Measurements from ENCODE around the gene SFXN5. TPM values are rescaled to one million over a fixed set of nuclear protein-coding genes. Genes with fewer than 3 reads are reported as not detected.
"Not testable (repeated sequence)": the region's sequence is repeated elsewhere in the genome, so short reads cannot be mapped to it uniquely, and the experiment has no call there.

The SFXN5 gene
- polyA plus RNA-seq, 5 donors, result 13.7 to 17.6 (median 14.9) TPM

- no peak for DNase-seq
These were observed 8.1 kb upstream of the SFXN5 start for GRCh38 chr2:73079636-73080035.

DNA sequence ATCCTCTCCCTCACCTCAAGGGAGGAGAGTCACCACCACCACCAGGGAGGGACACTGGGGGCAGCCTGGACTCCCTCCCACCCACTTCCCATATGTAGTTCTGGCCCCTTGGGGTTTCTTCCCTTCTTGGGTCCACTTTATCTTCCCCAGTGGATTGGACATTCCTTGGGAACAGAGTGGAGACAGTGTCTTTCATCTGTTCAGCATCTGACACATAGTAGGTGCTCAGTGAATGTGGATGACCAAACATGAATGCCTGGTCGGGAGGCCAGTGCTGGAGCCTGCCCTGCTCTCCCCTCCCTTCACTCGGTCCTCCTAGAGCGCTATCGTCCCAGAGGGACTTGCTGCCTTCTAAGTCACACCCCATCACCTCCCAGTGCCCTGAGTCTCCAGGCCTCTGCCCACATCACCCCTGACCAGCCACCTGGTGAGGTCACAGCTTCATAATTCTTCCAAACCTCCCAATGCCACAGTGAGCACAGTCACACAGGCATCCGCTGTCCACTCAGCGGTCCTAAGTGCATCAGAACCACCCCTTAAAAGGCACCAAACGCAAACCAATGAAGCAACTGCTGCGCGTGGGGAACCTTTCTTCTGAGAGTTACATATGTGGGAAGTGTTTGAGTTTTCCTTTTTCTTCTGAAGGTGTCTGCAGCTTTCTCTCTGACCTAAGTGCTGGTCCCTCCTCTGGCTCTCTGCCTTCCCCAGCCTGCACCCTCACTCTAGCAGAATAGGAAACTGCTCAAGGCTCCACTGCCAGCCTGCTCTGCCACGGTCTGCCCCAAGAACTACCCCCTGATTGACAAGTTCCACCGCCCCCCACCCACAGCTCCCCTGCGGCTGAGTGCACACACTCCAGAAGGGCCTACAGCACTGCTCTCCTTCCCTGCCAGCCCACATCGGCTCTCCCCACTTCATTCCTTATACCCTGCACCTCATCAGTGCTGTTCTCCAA, 7.2 kb upstream of the SFXN5 start:
- no peak for DNase-seq

DNA sequence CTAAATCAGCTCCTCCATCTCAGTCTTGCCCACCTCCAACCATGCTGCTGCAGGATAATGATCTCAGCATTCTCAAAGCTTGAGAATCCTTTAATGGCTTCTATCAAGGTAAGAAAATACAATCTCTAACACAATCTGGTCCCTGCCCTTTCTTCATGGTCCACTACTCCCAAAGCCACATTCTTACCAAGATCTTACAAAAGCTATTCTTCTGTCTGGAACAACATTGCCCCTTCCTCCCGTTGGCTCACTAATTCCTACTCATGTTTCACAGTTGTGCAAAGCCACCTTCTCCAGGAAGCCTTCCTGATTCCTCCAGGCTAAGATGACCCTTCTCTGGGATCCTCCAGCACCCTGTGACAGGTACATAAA, 5.9 kb upstream of the SFXN5 start:
- DNase-seq, result no peak

DNA sequence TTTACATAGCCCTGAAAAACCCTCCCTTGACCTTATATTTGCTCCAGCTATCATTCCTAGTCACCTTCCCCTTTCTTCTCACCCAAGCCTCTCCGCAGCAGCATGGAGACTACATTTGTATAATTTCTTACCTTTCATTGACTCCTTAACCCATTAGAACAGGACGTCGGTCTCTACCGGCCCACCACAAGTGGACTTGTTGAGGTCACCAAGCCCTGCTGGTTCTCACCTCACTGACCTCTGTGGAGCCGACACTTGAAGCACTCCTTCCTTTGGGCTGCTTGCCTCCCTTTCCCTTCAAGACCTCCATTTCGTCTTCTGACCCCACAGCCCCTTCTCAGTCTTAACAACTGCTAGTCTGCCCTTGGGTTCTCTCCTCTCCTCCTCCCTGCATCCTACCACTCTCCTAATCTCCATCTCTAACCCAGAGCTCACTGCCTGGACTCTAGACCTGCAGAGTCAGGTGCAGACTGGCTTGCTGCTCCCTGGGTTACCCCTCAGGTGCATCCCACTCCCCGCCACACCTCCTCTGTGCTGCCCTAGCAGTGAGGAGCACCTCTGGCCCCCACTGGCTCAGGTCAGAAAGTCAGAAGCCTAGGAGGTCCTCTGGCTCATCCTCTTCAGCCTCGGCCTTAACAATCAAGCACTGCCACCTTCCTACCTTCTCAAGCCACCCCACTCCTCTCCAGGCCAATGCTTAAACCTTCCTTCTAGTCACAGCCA, 5.3 kb upstream of the SFXN5 start:
- DNase-seq, result no peak

- no peak for DNase-seq
These were observed 4.2 kb upstream of the SFXN5 start for GRCh38 chr2:73075477-73076373.

GRCh38 chr2:73074110-73075069, 2.9 kb upstream of the SFXN5 start:
- DNase-seq, result no peak

DNA sequence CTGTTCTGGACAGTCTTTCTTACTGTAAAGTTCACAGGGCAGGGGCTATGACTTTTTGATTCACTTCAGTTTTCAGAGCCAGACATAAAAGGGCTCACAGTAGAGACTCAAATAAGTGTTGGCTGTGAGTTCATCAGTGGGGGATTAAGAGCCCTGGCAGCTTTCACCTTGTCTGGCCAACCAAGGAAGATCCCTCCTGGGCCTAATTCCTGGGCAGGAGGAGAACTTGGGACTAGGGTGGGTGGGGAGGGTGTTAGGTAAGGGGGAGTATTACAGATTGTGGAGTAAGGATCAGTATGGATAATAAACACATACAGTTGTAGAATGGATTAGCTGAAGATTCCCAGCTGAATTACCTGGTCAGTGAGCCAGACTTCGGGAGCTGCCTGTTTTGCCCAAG, 904 bp upstream of the SFXN5 start:
- no peak for DNase-seq

- no peak for DNase-seq
These were observed 550 bp upstream of the SFXN5 start for GRCh38 chr2:73072129-73072395.

DNA sequence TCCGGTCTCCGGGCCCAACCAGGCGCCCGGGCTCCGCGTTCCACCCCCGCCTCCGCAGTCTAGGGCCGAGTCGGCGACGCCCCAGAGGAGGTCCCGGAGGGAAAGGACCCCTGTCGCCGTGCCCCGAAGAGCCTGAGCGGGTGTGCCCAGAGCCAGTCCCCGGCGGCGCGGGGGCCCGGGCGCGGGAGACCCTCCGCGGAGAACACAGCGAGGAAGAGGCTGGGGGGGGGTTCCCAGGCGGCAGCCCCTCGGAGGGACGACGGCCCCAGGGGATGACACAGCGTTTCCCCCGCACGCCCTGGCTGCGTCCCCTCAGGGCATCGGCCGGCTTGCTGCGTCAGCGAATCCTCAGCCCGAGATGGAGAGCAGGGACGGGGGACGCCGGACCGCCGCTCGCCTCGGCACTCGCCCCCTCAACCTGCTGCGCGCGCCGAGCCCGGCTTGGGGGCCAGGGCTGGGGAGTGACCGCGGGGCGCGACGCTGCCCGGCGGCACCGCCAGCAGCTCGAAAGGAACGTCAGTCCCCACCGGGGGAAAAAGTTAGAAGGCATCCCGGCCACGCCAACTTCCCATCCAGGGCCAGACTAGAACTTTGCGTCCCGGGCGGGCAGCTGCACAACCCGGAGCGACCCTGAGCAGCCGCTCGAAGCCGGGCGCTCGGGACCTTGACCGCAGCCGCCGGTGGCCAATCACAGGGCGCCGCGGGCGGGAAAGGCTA, 711 bp downstream of the SFXN5 start:
- peak in 1 of 2 donors; percentile 42 for DNase-seq

GRCh38 chr2:73069855-73070642, 1.5 kb downstream of the SFXN5 start:
- DNase-seq, result peak in 1 of 2 donors; percentile 37

GRCh38 chr2:73069041-73069854, 2.3 kb downstream of the SFXN5 start:
- no peak for DNase-seq

DNA sequence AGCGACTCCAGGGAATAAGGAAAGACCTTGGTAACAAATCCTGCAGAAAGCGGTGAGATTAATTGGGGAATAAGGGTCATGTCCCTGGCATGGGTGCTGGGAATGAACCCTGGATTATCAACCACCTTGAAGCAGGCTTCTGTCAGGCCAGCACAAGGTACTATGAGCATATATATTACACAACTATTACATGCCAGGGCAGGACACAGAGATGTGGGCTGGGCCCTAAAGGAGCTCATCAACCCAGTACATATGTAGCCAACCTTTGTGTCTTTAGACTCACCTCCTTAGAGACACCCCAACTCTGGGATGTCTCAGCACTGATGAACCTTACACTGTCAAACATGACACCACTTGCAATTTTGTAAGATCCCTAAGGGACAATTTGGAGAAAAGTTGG, 3.4 kb downstream of the SFXN5 start:
- DNase-seq, result no peak

DNA sequence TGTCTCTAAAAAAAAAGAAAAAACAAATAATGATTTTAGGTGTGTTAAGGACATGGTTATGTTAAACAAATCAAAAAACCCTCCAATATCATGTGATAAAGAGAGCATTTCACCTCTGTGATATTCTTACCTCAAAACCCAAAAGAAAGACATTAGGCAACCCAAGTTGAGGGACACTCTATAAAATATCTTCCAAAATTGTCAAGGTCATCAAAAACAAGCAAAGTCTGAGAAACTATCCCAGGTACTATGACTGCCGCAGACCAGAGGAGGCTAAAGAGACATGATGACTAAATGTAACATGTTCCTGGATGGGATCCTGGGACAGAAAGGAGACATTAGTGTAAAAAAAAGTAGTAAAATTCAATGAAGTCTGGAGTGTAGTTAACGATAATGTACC, 4.5 kb downstream of the SFXN5 start:
- no peak for DNase-seq

DNA sequence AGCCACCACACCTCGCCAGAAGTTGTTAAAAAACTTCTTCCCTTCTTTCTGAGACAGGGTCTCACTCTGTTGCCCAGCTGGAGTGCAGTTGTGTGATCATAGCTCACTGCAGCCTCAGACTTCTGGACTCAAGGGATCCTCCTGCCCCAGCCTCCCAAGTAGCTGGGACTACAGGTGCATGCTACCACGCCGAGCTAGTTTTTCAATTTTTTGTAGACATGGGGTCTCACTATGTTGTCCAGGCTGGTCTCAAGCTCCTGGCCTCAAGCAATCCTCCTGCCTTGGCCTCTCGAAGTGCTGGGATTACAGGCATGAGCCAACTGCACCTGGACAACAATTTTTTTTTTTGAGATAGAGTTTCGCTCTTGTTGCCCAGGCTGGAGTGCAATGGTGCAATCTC, 6.4 kb downstream of the SFXN5 start:
- DNase-seq, result not testable (repeated sequence)

- DNase-seq, result no peak
These were observed 7.3 kb downstream of the SFXN5 start for GRCh38 chr2:73063909-73064875.

DNA sequence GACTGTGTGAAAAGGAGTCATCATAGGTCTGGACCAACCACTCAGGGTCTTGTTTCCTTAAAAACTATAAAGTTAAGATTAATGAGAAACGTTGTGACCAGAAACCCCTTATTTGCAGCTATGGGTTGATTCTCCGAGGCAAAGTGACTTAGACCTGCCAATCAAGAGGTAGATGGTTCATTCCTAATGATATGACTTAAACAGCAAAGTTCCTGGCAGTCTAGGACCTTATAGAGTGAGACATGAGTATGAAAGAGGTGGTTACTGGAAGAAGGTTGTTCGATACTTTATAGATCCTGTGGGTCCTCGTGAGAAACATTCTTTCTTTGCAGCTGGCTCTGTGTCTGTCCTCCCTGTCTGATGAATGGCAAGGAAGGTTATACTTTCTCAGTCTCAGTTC, 8.0 kb downstream of the SFXN5 start:
- DNase-seq, result no peak

DNA sequence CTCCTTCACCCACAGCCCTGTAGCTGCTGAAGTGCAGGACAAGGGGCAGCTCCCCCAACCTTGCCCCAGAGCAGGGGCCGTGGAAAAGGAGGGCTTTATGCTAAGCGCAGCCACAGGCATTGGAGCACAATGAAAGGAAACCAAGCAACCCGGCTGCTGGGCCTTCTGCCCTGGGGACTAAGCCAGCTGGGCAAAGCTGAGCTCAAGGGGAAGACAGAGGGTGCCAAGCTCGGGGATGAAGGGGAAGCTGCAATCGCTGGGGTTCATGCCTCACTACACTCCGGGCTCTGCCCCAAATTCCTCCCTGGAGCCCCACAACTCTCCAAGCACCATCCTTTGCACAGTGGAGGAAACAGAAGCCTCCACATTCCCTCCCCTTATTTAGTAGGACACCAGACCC, 12.4 kb downstream of the SFXN5 start:
- DNase-seq, result no peak
